Limb (tissue), 2 donors: ENCODE measurements around the gene MRPL47.
"Not testable (repeated sequence)": the region's sequence is repeated elsewhere in the genome, so short reads cannot be mapped to it uniquely, and the experiment has no call there.

ENCODE experiments used
- DNase-seq, 2 donors: peaks; one replicate each; pipeline ENCODE4 v3.0.0-alpha.2; 2016; ENCODE audit errors: extremely low spot score in 2 of 2

Gene MRPL47

DNA sequence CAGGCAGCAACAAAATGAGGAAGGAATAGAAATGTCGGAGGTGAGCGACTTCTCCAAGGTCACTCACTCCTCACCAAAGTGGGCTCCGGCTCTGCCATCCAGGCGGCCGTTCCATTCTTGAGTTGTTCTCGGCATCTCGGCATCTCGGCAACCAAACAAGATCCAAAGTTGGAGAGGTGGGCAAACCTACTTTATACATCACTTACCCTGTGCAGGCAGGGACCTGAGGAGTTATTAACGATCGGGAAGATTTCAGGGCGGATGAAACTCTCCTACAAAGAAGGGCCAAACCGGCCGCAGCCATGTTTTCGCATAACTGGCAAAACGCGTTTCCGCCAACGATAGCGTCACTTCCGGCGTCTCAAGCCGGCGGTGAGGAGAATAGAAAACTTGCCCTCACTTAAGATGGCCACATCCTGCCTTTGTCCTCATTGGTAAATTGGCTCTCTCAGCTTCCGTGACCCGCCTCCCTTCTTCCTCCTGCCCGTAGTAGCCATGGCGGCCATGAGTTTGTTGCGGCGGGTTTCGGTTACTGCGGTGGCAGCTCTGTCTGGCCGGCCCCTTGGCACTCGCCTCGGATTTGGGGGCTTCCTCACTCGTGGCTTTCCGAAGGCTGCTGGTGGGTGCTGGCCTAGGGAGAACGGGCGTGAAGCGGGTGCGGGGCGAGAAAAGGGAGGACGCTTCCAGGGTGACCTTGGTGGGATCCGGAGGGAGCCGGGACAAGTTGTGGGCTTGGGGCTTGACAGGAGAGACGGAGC is at the start of gene MRPL47, which contains the start of gene NDUFB5:
MRPL47 (minus strand) TSS at position 318 of the 758 bp plus-strand sequence; CDS start at position 304, 14 bp downstream.
NDUFB5 (plus strand) TSS at position 474 of the 758 bp plus-strand sequence; CDS start at position 496, 22 bp downstream.
- DNase-seq, result peak; percentile 95 to 98

- DNase-seq, result peak; percentile 68 to 86
Observed at GRCh38 chr3:179653096-179653797, 48.8 kb upstream of the MRPL47 start.

- DNase-seq, result peak; percentile 81 to 89
Observed at GRCh38 chr3:179652447-179653095, 48.1 kb upstream of the MRPL47 start, which contains the start of gene USP13. USP13 (plus strand) TSS chr3:179653040; CDS start chr3:179653226, 186 bp downstream.

DNA sequence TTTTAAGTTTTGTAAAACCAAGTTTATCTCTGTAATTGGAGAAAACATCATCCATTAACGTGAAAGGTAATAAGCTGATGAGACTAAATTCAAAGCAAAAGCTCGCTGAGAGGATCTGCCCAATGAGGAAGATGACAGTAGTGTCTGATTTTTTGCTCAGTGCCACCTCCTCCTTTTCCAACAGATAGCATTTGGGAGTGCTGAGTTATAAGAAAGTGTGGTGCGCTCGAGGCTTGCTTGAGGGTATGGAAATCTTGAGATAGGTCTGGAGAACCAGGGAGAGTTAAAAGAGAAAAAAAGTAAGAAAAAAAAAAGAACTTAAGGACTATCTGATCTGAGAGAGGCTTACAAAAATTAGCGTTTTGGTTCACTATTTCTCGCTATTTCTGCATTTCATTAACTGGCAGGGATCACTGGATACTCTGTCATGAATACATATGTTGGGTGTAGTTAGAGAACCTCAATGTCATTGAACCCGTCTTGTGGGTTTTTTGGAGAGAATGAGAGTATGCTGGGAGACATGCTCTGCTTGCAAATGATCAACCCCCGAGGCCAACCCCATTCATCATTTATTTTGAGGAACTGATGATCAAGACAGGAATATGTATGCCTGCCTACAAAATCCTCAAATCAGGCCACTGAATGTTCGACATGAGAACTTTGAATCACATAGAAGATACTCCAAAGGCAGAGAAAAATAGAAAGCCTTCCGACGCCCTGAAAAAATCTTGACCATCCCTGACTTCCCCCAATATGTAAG is 47.4 kb upstream of the MRPL47 start:
- no peak for DNase-seq

DNA sequence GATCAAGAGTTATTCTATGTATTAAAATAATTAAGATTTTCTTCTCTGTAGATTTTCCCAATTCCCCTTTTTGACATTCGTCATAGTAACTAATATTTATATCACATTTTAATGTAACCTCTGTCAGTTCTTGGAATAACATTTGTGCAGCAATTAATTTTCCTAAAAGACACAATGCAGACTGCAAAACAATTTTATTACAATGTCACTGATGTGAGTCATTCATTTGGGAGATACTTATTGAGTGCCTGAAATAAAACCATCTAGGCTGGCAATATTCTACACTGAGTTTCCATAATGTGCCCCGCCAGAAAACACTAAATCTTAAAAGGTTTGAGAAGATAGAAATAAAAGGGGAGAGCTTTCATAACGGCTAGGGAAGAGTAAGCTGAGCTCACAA is 41.7 kb upstream of the MRPL47 start:
- DNase-seq, result no peak

DNA sequence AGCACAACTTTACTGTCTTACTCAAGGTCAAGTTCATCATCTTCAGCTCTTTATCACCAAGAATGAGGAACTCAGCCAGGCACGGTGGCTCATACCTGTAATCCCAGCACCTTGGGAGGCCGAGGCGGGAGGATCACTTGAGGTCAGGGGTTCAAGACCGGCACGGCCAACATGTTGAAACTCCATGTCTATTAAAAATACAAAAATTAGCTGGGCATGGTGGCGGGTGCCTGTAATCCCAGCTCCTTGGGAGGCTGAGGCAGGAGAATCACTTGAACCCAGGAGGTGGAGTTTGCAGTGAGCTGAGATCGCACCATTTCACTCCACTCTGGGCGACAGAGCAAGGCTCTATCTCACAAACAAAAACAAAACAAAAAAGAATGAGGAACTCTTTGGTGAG is 39.4 kb upstream of the MRPL47 start:
- DNase-seq, result not testable (repeated sequence)

DNA sequence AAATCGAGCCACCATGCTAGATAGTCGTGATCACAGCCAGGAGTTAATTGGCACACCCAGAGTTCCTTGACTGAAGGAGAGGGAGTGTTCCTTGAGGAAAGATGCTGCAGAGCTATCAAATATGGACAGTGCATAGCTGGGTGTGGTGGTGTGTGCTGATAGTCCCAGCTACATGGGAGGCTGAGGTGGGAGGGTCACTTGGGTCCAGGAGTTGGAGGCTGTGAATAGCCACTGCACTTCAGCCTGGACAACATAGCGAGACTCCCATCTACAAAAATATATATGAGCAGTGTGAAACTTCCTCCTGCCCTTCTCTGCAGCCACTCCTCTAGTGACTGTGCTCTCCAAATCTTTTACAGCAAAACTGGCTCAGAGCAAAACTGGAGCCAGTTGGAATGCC is 38.4 kb upstream of the MRPL47 start:
- DNase-seq, result no peak

DNA sequence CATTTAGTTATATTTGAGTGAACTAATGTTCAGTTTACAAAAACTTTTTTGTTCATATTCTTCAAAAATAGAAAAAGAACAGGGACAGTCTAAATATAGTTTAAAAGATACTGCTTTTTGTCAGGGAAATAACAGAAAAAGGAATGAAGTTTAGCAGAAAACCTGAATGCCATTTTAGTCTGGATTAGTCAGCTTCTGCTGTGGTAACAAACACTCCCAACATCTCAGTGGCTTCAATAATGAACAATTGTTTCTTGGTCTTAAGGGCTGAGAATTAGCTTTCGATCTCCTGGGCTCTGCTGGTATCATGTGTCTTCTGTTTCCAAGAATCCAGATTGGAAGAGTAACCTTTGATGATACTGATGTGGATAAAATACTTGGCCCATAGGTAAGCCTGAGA is 36.0 kb upstream of the MRPL47 start:
- no peak for DNase-seq

DNA sequence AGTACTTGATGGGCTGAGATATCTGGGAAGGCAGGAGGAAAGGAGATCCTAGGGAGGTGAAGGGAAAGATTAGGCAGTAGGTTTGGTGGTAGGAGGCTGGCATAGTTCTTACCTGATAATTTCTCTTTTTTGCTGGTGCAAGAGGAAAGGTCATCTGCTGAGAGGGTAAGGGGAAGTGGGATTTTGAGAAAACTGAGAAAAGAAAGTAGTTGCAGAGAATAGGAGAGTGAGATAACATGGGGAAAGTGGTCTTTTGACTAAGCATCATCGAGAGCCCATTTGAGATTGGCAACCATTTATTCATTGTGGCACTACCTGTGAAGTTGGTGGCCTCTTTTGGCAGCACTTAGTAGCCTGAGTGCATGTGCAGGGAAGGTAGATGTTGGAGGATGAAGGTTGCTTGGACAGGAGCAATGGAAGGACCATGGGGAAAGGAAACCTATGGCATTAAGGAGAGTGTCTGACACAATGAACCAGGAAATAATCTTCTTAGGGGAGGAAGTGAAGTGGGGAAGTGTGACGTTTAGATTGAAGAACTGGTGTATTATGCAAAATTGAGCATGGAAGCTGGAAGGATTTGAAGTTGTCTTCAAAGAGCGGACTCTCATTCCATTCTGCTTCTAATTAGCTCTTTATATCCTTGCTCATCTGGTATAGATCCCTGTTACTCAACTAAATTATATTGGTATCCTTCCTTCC is 26.5 kb upstream of the MRPL47 start:
- DNase-seq, result no peak

- DNase-seq, result no peak
Observed at GRCh38 chr3:179624451-179624850, 20.0 kb upstream of the MRPL47 start.

GRCh38 chr3:179622023-179622422 is 17.6 kb upstream of the MRPL47 start:
- no peak for DNase-seq

DNA sequence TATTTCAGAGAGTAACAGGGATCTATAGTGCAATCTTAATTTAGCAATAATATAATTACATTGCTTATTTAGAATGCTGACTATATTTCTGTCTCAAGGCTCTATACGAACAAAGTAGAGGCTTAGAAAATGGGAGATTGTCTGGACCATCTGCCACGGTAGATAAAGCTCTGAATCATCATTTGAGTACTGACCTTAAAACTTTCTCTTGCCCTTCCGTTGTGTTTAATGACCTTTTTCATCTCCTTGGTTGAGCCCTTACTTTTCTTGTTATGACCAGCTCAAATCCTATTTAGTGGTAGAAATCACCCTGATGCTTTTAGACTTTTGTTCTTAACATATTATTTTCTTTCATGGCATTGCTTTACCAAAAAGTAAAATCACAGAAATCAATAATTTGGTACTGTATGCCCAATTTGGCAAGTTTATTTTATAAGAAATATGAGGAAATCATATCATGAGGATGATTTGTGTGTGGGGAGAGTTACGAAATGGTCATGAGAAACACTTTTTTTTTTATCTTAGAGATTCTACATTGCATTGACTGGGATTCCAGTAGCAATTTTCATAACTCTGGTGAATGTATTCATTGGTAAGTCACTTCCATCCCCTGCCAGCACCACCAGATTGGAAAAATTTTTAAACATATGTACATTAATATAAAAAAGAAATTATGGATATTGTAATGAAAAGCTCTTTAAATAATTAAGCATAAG is 11.2 kb upstream of the MRPL47 start:
- DNase-seq, result no peak

GRCh38 chr3:179613807-179614206 is 9.4 kb upstream of the MRPL47 start:
- no peak for DNase-seq

- no peak for DNase-seq
Observed at GRCh38 chr3:179610066-179610465, 5.6 kb upstream of the MRPL47 start.

GRCh38 chr3:179608931-179609720 is 4.7 kb upstream of the MRPL47 start:
- no peak for DNase-seq

- no peak for DNase-seq
Observed at GRCh38 chr3:179606534-179607085, 2.2 kb upstream of the MRPL47 start.

DNA sequence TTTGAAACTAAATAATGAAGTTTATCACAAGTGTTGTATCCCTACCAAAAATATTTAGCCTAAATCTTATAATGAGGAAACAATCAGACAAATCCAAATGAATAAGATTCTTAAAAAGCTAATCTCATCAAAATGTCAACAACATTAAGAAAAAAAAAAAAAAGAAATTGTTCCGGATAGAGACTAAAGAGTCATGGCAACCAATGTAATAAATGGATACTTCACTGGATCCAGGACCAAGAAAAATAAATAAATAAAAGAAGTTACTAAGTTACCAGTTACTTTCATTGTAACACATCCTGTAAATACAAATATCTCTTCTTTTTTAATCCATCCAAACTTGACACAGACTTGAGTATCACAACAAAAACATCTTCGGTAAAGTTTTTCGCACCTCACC is 607 bp downstream of the MRPL47 start:
- DNase-seq, result no peak

DNA sequence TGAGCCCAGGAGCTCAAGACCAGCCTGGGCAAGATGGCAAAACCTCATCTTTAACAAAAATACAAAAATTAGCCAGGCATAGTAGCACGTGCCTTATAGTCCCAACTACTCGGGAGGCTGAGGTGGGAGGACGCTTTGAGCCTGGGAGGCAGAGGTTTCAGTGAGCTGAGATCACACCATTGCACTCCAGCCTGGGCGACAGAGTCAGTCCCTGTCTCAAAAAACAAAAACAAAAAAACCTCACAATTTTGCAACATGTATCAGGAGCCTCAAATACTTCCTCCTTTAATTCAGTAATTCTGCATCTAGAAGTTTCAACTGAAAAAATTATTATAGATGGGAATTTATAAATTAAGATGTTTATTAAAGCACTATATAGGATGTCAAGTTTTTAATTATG is 1.1 kb downstream of the MRPL47 start:
- no peak for DNase-seq

- DNase-seq, result no peak
Observed at GRCh38 chr3:179599531-179599930, 4.9 kb downstream of the MRPL47 start.
